SK-N-MC (cell line): ENCODE results near the gene PHACTR2.

Experiments used
- EZH2 ChIP-seq: fragments of 200-600 bp; sonication (generic); IDR thresholded peaks from one replicate; pipeline ENCODE4 v1.6.1; 2017; ENCODE audit warnings: antibody characterized with exemption
- POLR2AphosphoS5 ChIP-seq: IDR thresholded peaks from 2 replicates; pipeline ENCODE4 v1.6.1; 2012; ENCODE audit warnings: mild to moderate bottlenecking, low read depth, low read length, borderline replicate concordance

DNA sequence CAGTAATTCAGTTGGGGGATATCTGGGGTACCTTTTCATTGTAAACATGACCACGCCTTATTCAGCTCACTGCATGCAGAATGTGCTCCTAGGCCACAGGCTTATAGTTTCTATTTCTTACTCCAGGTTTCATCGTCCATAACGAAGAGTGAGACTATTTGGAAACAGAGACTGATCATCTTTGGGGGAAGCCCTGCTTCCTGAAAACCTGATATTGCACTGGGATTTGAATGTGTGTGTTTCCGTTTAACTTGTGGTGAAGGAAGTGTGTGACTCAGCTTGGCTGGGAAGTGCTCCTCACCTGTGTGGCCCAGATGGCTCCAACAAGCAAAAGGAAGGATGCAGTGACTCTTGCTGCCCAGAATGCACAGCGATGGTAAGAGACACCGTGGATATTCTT, 145.8 kb downstream of the PHACTR2 start:
- TF ChIP-seq POLR2AphosphoS5 (no peak), EZH2 (no peak)
